ENCODE results near the gene PTPRN2.

PTPRN2 gene

DNA sequence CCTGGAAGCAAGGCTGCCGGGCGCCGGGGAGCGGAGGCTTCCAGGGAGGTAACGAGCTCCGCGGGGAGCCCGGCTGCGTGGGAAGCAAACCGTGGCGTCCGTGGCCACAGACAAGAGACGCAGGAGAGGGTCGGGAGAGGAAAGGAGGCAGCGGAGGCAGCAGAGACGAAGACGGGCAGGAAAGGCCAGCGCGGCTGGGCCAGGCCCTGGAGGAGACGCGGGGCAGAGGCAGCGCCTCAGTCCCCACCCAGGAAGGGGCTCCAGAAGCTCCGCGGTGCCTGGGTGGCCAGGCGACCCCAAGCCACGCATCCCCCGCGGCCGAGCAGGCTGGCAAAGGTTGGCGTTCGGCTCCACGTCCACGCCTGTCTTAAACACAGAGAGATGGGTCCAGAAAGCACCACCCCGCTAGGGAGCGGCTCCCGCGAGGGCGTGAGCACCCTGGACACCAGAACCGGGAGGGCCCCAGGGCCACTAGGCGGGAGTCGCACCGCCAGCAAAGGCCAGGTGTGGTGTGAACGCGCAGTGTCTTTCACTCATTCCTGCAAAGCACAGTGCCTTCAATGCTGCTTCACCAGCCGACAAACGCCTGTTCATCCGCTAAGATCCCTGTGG is 97.3 kb downstream of the PTPRN2 start:
- DNase-seq (ENCODE audit: low read depth), result no peak
- TF ChIP-seq, protein P1, sequence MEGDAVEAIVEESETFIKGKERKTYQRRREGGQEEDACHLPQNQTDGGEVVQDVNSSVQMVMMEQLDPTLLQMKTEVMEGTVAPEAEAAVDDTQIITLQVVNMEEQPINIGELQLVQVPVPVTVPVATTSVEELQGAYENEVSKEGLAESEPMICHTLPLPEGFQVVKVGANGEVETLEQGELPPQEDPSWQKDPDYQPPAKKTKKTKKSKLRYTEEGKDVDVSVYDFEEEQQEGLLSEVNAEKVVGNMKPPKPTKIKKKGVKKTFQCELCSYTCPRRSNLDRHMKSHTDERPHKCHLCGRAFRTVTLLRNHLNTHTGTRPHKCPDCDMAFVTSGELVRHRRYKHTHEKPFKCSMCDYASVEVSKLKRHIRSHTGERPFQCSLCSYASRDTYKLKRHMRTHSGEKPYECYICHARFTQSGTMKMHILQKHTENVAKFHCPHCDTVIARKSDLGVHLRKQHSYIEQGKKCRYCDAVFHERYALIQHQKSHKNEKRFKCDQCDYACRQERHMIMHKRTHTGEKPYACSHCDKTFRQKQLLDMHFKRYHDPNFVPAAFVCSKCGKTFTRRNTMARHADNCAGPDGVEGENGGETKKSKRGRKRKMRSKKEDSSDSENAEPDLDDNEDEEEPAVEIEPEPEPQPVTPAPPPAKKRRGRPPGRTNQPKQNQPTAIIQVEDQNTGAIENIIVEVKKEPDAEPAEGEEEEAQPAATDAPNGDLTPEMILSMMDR (IDR thresholded peaks at IDR 0.05; ENCODE audit: low read depth, low read length, missing control alignments), result no peak
- H3K4me3 ChIP-seq (ENCODE audit: low read depth, low read length), result no peak overlapping the region
- in situ Hi-C loops (cut with HindIII; ENCODE audit: low sequenced_read_pairs), result no loop called here

- TF ChIP-seq, protein P1 (IDR thresholded peaks at IDR 0.05; ENCODE audit: low read depth, low read length, missing control alignments), result no peak
- in situ Hi-C loops (cut with HindIII; ENCODE audit: low sequenced_read_pairs), result loop anchor here (5.0 kb wide), 1 partner anchor 83 kb away; no protein-coding TSS in a partner anchor
- H3K4me3 ChIP-seq (ENCODE audit: low read depth, low read length), result no peak overlapping the region
- no peak for DNase-seq (ENCODE audit: low read depth)
Measured at GRCh38 chr7:158489462-158490155, 98.0 kb downstream of the PTPRN2 start.

DNA sequence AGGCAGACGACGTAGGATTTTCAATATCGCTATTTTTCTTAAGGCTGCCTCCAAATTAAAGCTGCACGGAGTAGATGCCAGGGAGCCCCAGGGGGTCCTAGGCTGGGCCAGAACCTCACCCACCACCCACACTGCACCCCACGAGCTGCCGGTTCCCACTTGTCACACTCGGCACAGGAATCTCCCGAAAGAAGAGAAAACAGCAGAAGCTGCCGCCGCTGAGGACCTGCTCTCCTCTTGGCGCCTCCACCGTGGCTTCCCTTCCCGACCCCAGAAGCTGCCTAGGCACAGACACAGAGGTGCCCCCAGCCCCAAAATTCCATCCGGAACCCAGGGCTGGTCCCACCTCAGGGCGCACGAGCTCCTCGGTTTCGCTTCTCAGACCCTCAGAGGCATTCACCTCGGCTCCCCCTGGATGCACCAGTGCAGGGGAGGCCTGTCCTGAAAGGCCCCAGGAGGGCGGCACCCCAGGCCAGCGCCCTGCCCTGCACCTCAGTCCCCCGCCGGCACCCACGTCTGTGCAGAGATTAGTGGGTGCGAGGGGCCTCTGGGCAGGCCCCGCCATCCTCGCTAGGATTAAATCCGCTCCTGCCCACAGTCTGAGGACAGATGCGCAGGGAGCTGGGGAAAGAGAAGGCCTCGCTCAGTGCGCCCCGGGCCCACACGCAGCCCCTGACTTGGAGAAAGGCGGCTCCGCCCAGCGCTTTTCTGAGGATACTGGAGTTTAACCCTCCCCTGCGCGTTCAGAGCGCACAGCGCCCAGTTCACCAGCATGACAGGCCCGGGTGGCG is 99.2 kb downstream of the PTPRN2 start:
- TF ChIP-seq, protein P1 (IDR thresholded peaks at IDR 0.05; ENCODE audit: low read depth, low read length, missing control alignments), result no peak
- no peak overlapping the region for H3K4me3 ChIP-seq (ENCODE audit: low read depth, low read length)
- in situ Hi-C loops (cut with HindIII; ENCODE audit: low sequenced_read_pairs), result loop anchor here (5.0 kb wide), 1 partner anchor 84 kb away; no protein-coding TSS in a partner anchor
- no peak for DNase-seq (ENCODE audit: low read depth)

- in situ Hi-C loops (cut with HindIII; ENCODE audit: low sequenced_read_pairs), result loop anchor here (5.0 kb wide), 1 partner anchor 85 kb away; no protein-coding TSS in a partner anchor
- no peak overlapping the region for H3K4me3 ChIP-seq (ENCODE audit: low read depth, low read length)
- TF ChIP-seq, protein P1 (IDR thresholded peaks at IDR 0.05; ENCODE audit: low read depth, low read length, missing control alignments), result no peak
- no peak for DNase-seq (ENCODE audit: low read depth)
Measured at GRCh38 chr7:158487631-158488151, 99.9 kb downstream of the PTPRN2 start.

- H3K4me3 ChIP-seq (ENCODE audit: low read depth, low read length), result no peak overlapping the region
- DNase-seq (ENCODE audit: low read depth), result no peak
- in situ Hi-C loops (cut with HindIII; ENCODE audit: low sequenced_read_pairs), result loop anchor here (5.0 kb wide), 1 partner anchor 85 kb away; no protein-coding TSS in a partner anchor
- TF ChIP-seq, protein P1 (IDR thresholded peaks at IDR 0.05; ENCODE audit: low read depth, low read length, missing control alignments), result no peak
Measured at GRCh38 chr7:158486919-158487318, 100.7 kb downstream of the PTPRN2 start.

Measured in astrocyte of the cerebellum (primary cell).